ENCODE data around the gene DACT2.
A peak's percentile ranks its signal among the peaks of the same experiment; 100 is the strongest.
"Not testable (repeated sequence)": the region's sequence is repeated elsewhere in the genome, so short reads cannot be mapped to it uniquely, and the experiment has no call there.

DACT2 gene

DNA sequence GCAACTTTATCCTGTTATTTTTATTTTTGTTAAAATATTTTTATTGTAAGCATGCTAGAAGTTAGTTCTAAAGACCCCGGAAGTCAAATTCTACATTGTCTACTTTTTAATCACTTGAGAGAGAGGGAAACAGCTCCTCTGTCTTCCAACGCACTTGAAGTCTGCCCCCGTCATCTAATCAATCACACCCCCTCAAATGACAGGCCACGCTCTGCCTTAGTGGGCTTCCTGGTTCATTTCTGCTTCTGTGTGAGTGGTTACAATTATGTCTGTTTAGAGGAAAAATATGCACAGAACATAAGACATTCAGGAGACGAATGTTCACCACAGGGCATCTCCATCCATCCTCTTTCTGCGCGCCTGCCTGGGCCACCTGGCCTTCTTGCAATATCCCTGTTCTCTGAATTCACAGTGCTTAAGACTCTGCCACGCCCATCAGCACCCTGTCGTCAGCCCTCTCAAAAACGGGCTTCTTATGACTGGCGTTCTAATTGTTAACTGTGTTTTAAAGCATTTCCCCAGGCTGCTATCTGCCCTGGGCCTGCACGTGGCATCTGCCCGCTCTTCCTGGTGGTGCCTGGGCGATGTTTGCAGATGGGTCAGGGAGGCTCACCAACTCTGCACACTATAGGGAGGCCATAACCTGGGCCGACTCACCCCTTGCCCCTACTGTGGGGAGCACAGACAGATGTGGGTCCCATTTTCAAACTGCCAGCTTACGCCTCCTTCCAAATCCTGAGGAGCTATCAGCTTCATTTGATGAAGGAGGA, 15.4 kb downstream of the DACT2 start:
- ATAC-seq, result no peak
- no peak for DNase-seq

GRCh38 chr6:168302534-168302933, 17.0 kb downstream of the DACT2 start:
- no peak for DNase-seq
- no peak for ATAC-seq

DNA sequence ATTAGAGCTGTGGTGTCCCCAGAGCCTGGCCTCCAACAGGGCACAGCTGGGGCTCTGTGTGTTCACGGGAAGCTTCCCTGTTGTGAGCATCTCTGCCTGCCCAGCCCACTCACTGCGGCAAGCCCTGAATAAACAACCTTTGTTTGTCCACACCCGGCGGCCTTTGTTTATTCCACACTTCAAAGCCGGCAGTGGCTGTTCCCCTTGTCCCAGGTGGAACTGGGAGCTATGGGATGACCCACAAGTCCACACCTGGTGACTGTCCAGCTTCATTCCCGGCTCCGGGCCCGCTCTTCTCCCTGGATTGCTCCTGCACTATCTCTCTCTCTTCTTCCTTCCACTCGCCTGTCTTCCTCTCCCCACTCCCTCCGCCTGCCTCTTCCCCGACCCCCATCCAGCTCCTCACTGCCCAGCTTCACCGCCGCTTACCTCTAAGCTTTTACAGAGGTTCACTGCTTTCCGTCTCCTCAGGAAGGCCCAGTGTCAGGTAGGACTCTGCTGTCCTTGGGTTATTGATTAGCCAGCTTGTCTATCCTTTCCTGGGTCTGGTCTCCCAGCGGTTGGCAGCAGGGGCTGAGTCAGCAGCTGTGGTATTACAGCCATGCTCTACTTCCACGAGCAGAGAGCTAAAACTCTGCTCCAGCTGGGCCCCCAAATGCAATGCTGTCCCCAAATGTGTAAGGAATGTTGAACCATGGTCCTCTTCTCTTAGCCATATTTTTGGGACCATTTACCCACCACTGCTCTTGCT, 17.8 kb downstream of the DACT2 start:
- ATAC-seq (no peak), DNase-seq (no peak)

- ATAC-seq (no peak), DNase-seq (no peak)
Measured at GRCh38 chr6:168300975-168301647, 18.5 kb downstream of the DACT2 start.

- DNase-seq (no peak), ATAC-seq (no peak)
Measured at GRCh38 chr6:168299541-168300511, 19.8 kb downstream of the DACT2 start.

- DNase-seq (no peak), ATAC-seq (no peak)
Measured at GRCh38 chr6:168297643-168298042, 21.9 kb downstream of the DACT2 start.

DNA sequence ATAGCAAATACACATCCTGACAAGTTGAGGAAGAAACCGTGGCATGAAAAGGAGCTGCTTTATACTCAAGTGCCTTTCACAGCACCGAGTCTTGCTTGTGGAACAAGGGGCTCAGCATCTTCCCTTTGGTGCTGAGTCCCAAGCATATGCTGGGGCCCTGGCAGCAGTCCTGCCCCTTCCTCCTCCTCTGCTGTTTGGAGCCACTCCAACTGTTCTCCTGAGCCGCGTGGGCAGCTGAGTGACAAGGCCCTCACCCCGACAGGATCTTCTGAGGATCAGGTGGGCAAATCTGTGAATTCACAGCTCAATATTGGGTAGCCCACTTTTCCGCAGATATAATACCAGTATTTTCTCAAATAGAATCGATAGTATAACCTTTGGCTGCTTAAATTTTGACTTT, 24.7 kb downstream of the DACT2 start:
- ATAC-seq, result no peak
- no peak for DNase-seq

DNA sequence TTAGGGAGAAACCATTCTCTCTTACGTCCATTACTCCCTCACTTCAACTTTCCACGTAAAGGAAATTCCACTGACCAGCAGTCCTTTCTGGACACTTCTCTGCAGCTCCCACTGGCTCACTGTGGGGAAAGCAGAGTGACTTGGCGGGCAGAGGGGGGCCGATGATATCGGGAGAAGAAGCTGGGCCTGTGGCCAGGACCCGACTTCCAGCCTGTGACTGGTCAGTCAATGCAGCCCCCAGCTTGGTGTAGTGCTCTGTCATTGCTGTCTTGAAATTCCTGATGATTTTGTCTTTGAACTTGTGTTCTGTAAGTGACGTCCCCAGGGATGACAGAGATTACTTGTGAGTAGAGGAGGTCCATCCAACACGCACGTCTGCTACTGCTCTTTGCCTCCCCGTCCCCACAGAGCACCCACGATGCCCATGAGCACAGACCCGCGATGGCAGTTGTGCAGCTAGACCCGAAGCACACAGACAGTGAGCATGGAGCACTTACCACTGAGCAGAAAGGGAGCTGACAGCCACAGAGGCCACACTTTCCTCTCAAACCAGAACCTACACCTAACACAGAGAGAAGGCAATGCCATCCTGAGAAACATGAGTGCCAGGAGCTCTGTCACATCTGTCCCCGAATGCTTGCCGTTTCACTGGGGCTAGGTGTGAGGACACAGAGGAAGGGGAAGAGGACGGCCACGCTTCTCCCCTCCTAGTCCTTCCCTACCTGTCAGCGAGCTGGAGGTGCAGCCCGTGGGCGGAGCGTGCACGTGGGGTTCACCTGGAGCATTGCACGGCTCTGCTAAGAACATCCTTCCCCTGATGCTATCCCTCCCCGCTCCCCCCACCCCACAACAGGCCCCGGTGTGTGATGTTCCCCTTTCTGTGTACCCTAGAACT, 25.7 kb downstream of the DACT2 start:
- DNase-seq (no peak), ATAC-seq (no peak)

DNA sequence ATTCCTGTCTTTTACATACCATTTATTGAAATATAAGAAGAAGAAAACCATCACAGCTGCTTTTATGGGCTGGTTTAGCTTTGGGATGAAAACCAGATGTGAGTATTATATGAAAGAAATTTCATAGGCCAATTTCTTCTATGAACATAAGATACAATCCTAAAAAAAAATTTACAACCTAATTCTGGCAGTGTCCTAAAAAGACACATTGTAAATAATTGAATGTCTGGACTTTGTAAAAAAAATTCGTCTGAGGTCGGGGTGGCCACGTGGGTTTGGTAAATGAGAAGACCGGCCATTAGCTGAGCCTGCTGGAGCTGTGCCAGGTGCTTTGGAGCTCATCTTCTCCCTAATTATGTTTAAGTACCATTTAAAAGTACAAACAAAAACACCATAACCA, 26.8 kb downstream of the DACT2 start:
- DNase-seq (no peak), ATAC-seq (no peak)

- no peak for ATAC-seq
- no peak for DNase-seq
Measured at GRCh38 chr6:168291450-168291849, 28.1 kb downstream of the DACT2 start.

- DNase-seq, result no peak
- no peak for ATAC-seq
Measured at GRCh38 chr6:168290095-168290494, 29.5 kb downstream of the DACT2 start.

DNA sequence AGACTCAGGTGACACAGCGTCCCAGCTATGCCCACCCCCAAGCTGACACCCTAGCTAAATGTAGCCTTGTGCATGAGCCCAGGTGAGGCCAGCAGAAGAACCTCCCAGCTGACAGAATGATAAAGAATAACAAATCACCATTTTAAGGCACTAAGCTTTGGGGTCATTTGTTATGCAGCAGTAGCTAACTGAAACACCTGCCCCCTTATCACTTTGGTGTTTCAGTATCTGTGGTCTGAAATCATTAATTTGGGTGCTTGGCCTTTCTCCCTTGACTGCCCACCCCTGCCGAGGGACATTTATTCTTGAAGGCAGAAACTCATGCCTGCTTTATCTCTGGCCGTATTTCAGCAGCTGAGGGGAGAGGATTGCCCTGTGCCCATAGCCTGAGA, 30.0 kb downstream of the DACT2 start:
- ATAC-seq (no peak), DNase-seq (no peak)

- no peak for ATAC-seq
- DNase-seq, result no peak
Measured at GRCh38 chr6:168288781-168289570, 30.6 kb downstream of the DACT2 start.

DNA sequence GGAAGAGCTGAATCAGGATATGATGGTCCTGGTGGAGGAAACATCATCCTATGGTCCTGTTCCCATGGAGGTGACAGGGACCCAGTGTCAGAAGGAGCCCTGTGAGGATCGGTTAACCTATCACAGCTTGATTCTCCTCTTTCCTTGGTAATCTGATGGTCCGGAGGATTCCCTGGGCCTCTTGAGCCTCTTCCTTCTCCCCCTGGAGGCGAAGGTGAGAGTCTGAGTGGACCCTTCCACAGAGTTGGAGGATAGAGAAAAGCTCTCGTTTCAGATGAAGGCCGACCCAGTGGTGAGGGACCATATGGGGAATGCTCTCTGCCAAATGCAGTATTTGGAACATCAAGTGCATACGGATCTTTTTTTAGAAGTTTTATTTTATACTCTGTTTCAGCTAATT, 32.1 kb downstream of the DACT2 start:
- ATAC-seq, DNase-seq: not testable (repeated sequence)

DNA sequence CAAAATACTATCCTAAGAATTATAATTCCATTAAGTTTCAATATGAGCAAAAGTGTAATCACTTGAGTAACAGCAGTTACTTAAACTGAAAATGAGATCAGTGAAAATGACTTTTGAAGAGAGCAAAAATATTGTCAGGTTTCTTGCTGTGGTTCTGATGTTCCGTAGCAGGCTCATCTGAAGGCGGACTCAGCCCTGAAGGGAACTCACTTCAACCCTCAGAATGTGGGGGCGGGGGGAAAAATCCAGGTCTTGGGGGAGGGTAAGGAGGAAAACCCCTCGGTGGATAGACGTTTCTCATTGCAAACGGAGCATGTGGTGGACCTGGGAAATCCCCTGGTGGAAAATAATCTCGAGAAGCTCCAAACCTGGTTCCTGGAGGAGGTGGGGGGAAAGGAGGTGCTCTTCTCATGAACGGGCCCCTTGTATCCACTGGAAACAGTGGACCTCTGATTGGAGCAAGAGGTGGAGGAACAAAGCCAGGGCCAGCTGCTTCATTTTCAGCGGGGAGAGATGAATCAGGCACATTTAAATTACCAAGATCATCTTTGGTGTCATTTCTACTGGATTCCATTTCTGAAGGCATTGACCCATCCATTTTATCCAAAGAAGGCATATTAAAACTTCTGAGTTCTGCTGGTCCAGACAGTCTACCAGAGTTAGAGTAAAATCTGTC, 32.7 kb downstream of the DACT2 start:
- peak; percentile 57 for ATAC-seq
- peak; percentile 39 for DNase-seq

DNA sequence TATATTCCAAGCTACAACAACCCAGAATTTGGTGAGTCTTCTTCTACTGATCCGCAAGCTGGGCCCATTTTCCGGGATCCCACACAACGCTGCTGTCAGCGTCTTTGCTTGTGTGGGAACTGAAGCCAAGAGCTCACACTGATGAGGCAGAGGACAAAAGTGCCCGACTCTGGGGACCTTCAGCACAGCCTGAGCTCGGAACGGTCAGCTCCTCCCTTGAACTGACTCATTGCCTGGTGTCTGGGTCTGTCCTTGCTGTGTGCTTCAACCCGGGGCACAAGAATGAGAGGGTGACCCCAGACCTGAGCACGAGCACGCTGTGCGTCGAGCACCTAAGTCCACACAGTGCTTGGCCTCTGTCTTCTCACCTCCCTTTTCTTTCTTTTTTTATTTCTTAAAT, 33.5 kb downstream of the DACT2 start:
- no peak for DNase-seq

DNA sequence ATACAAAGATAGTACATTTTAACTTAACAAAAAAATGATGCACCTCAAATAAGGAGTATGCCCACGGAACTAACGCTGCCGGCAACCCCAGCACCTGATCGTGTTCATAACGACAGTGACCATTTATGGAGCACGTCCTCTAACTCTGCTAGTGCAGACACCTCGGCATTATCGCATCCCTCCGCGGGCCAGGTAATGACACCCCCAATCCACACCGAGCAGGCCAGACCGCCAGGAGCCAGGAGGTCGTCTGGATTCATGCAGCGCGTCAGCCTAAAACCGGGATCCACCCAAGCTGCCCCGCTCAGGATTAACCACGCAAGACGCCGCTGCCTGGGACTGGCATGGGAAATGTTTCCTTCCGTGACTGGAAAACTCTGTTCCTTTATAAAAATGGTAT, 34.1 kb downstream of the DACT2 start:
- ATAC-seq (no peak), DNase-seq (no peak)

More for the DNA sequence above, 33.5 kb downstream of the DACT2 start:
- ATAC-seq, result no peak

- ATAC-seq (no peak), DNase-seq (no peak)
Measured at GRCh38 chr6:168284187-168284586, 35.4 kb downstream of the DACT2 start.

DNA sequence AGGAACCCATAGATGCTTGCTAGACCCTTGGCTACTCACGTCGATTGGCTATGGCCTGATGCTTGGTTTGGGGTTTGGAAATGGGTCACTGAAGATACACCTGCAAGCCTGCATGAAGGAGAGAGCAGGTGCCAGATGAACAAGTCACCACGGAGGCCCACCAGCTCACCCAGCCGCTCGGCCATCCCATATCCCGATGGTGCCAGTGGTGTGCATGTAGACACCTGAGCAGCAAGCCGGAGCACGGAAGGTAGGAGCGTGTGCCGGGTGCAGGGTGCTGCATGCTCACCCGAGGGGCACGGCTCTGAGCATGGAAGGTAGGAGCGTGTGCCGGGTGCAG, 35.9 kb downstream of the DACT2 start:
- no peak for DNase-seq
- no peak for ATAC-seq
